Effector CD8-positive, alpha-beta T cell (primary cell): Measurements from ENCODE around the gene KAT6B.

ENCODE experiments used
- DNase-seq: peaks from one replicate; lab custom pipeline; 2025; lab: John Stamatoyannopoulos, UW

The KAT6B gene

GRCh38 chr10:75068523-75068922 is 242.1 kb downstream of the KAT6B start:
- no peak for DNase-seq

- no peak for DNase-seq
These were observed 244.1 kb downstream of the KAT6B start for GRCh38 chr10:75070476-75070875.

- DNase-seq = no peak
These were observed 244.6 kb downstream of the KAT6B start for GRCh38 chr10:75070961-75071428.

- DNase-seq = no peak
These were observed 245.4 kb downstream of the KAT6B start for GRCh38 chr10:75071756-75072155.

- DNase-seq = no peak
These were observed 246.3 kb downstream of the KAT6B start for GRCh38 chr10:75072727-75073126.

- DNase-seq = no peak
These were observed 247.0 kb downstream of the KAT6B start for GRCh38 chr10:75073442-75073841.

GRCh38 chr10:75074711-75075445 is 248.5 kb downstream of the KAT6B start:
- DNase-seq = no peak

GRCh38 chr10:75076348-75076747 is 249.9 kb downstream of the KAT6B start:
- DNase-seq = no peak

GRCh38 chr10:75079436-75080083 is 253.2 kb downstream of the KAT6B start:
- DNase-seq = no peak

GRCh38 chr10:75080554-75080953 is 254.2 kb downstream of the KAT6B start:
- DNase-seq = no peak

- DNase-seq = no peak
These were observed 255.0 kb downstream of the KAT6B start for GRCh38 chr10:75081379-75081778.
